ENCODE data around the gene GOLGB1.

DNA sequence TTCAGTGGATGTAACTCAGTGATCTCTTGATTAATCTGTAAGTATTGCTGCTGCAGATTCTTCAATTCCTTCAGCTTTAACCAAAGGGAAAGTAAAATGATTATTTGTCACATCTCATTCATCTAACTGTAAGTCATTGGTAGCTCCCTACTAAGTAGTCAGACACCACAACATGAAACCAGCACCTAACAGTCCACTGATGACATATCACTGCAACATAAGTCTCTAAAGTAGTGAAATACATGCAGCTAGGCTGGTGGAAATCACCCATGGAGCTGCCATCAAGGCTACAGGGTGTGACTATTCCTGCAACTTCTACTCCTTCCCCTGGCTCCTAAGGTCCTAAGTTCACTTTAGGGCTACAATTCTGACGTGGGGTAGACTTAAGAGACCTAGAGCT, 67.7 kb downstream of the GOLGB1 start:
- TF ChIP-seq, protein P1, sequence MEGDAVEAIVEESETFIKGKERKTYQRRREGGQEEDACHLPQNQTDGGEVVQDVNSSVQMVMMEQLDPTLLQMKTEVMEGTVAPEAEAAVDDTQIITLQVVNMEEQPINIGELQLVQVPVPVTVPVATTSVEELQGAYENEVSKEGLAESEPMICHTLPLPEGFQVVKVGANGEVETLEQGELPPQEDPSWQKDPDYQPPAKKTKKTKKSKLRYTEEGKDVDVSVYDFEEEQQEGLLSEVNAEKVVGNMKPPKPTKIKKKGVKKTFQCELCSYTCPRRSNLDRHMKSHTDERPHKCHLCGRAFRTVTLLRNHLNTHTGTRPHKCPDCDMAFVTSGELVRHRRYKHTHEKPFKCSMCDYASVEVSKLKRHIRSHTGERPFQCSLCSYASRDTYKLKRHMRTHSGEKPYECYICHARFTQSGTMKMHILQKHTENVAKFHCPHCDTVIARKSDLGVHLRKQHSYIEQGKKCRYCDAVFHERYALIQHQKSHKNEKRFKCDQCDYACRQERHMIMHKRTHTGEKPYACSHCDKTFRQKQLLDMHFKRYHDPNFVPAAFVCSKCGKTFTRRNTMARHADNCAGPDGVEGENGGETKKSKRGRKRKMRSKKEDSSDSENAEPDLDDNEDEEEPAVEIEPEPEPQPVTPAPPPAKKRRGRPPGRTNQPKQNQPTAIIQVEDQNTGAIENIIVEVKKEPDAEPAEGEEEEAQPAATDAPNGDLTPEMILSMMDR (IDR thresholded peaks at IDR 0.05) = no peak
- no peak for TF ChIP-seq POLR2A (IDR thresholded peaks at IDR 0.05)
